Measurements from ENCODE around the gene TTC14. TPM values are rescaled to one million over a fixed set of nuclear protein-coding genes. Genes with fewer than 3 reads are reported as not detected.
"Not testable (repeated sequence)": the region's sequence is repeated elsewhere in the genome, so short reads cannot be mapped to it uniquely, and the experiment has no call there.

The TTC14 gene
- total RNA-seq, 1 experiment from 2014 or later, result 35.8 TPM

- Mint-ChIP-seq H3K27me3 (ENCODE audit: insufficient read depth, unreplicated experiment) (no peaks in the 10 kb centered on the region), H3K27ac (ENCODE audit: low read depth, unreplicated experiment) (no peak overlapping the region), H3K36me3 (ENCODE audit: insufficient read depth, unreplicated experiment) (peaks cover 65% of the 10 kb centered on the region), H3K9me3 (ENCODE audit: unreplicated experiment) (no peaks in the 10 kb centered on the region), H3K4me1 (ENCODE audit: insufficient read depth, unreplicated experiment) (no peaks in the 10 kb centered on the region), H3K4me3 (ENCODE audit: unreplicated experiment) (no peak overlapping the region)
- ChIA-PET POLR2A (no interaction called here), CTCF (interaction anchor here (0.6 to 0.8 kb wide), 2 partner anchors 702 to 1574 kb away, joined by 3 to 4 read pairs; no protein-coding TSS in a partner anchor)
- intact Hi-C loops (cut with micrococcal nuclease), result no loop called here
- no peak for TF ChIP-seq CTCF (IDR thresholded peaks at IDR 0.05; ENCODE audit: unreplicated experiment)
- peak; percentile 41 for DNase-seq (ENCODE audit: unreplicated experiment)
- BruUV-seq (replicated peaks), result no TSS peak
These were observed 10.4 kb downstream of the TTC14 start for GRCh38 chr3:180612364-180612763.

- no peak overlapping the region for H3K27ac Mint-ChIP-seq (ENCODE audit: low read depth, unreplicated experiment)
- no peaks in the 10 kb centered on the region for H3K9me3 Mint-ChIP-seq (ENCODE audit: unreplicated experiment)
- DNase-seq (ENCODE audit: unreplicated experiment), result no peak
- peaks cover 29% of the 10 kb centered on the region for H3K36me3 Mint-ChIP-seq (ENCODE audit: insufficient read depth, unreplicated experiment)
- BruUV-seq (replicated peaks), result no TSS peak
- intact Hi-C loops (cut with micrococcal nuclease), result no loop called here
- CTCF ChIA-PET, result interaction anchor here (0.7 to 1.2 kb wide), 2 partner anchors 13 to 1168 kb away, joined by 3 to 4 read pairs; no protein-coding TSS in a partner anchor
- no peaks in the 10 kb centered on the region for H3K27me3 Mint-ChIP-seq (ENCODE audit: insufficient read depth, unreplicated experiment)
- no peak overlapping the region for H3K4me3 Mint-ChIP-seq (ENCODE audit: unreplicated experiment)
- POLR2A ChIA-PET, result interaction anchor here (0.5 to 1.6 kb wide), 2 partner anchors 13 to 1468 kb away, joined by 3 to 6 read pairs; no protein-coding TSS in a partner anchor
- no peaks in the 10 kb centered on the region for H3K4me1 Mint-ChIP-seq (ENCODE audit: insufficient read depth, unreplicated experiment)
- no peak for TF ChIP-seq CTCF (IDR thresholded peaks at IDR 0.05; ENCODE audit: unreplicated experiment)
These were observed 14.0 kb downstream of the TTC14 start for GRCh38 chr3:180615954-180616353.

GRCh38 chr3:180617049-180617448 is 15.1 kb downstream of the TTC14 start:
- Mint-ChIP-seq H3K27me3 (ENCODE audit: insufficient read depth, unreplicated experiment) (no peaks in the 10 kb centered on the region), H3K36me3 (ENCODE audit: insufficient read depth, unreplicated experiment) (peaks cover 21% of the 10 kb centered on the region), H3K9me3 (ENCODE audit: unreplicated experiment) (no peaks in the 10 kb centered on the region), H3K4me3 (ENCODE audit: unreplicated experiment) (no peak overlapping the region), H3K4me1 (ENCODE audit: insufficient read depth, unreplicated experiment) (no peaks in the 10 kb centered on the region), H3K27ac (ENCODE audit: low read depth, unreplicated experiment) (no peak overlapping the region)
- no peak for DNase-seq (ENCODE audit: unreplicated experiment)
- ChIA-PET CTCF (interaction anchor here (0.9 to 1.6 kb wide), 2 partner anchors 9 to 11 kb away, joined by 4 read pairs; no protein-coding TSS in a partner anchor), POLR2A (no interaction called here)
- TF ChIP-seq CTCF (IDR thresholded peaks at IDR 0.05; ENCODE audit: unreplicated experiment), result no peak
- no TSS peak for BruUV-seq (replicated peaks)
- intact Hi-C loops (cut with micrococcal nuclease), result no loop called here

GRCh38 chr3:180618563-180618962 is 16.6 kb downstream of the TTC14 start:
- H3K9me3 Mint-ChIP-seq (ENCODE audit: unreplicated experiment); H3K4me3 Mint-ChIP-seq (ENCODE audit: unreplicated experiment); H3K4me1 Mint-ChIP-seq (ENCODE audit: insufficient read depth, unreplicated experiment); H3K27ac Mint-ChIP-seq (ENCODE audit: low read depth, unreplicated experiment); BruUV-seq (replicated peaks); DNase-seq (ENCODE audit: unreplicated experiment); intact Hi-C loops (cut with micrococcal nuclease); H3K27me3 Mint-ChIP-seq (ENCODE audit: insufficient read depth, unreplicated experiment): not testable (repeated sequence)
- ChIA-PET CTCF (interaction anchor here (1.6 kb wide), 1 partner anchor 9 kb away, joined by 4 read pairs; no protein-coding TSS in a partner anchor), POLR2A (interaction anchor here (0.6 kb wide), 1 partner anchor 463 kb away, joined by 3 read pairs; no protein-coding TSS in a partner anchor)
- H3K36me3 Mint-ChIP-seq (ENCODE audit: insufficient read depth, unreplicated experiment), result peaks cover 12% of the 10 kb centered on the region

Data from MCF 10A (cell line).